Measurements from ENCODE around the gene AMOTL2. TPM values are rescaled to one million over a fixed set of nuclear protein-coding genes. Genes with fewer than 3 reads are reported as not detected.
A peak's percentile ranks its signal among the peaks of the same experiment; 100 is the strongest.

The AMOTL2 gene
- polyA plus RNA-seq, 1 donor (not counting 4 experiments of a cell fraction or from before 2014, with no cell fraction given) = 39.8 TPM

GRCh38 chr3:134320749-134321148 lies 53.5 kb downstream of the AMOTL2 start:
- peaks cover 65% of the 10 kb centered on the region for H3K4me1 ChIP-seq (ENCODE audit: control insufficient read depth, extremely low read depth, insufficient read depth, low read length)

DNA sequence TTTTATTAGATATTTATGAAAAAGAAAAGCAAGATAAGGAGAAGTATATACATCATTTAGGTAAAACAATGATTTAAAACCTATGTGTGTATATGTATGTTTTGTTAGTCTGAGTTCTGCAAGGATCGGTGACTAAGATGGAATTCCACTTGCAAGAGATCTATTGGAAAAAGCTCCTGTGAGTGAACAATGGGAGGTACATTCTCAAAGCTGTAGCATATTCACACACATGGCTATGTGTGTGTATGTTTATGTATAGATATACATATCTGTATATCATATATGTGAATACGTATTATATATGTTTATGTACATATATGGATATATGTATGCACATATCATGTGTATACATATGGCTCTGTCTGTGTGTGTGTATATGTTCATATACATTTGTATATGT lies 54.3 kb downstream of the AMOTL2 start:
- TF ChIP-seq EZH2 (IDR thresholded peaks at IDR 0.05; ENCODE audit: low read length) = no peak
- TF ChIP-seq CTCF (optimal IDR thresholded peaks at IDR 0.05 in 1 of 3, IDR thresholded peaks at IDR 0.05 in 1 of 3, conservative IDR thresholded peaks at IDR 0.05 in 1 of 3; ENCODE audit: extremely low read depth in 1 of 3, insufficient read depth in 2 of 3, low read length in 3 of 3) = no peak
- no peak for FAIRE-seq
- H3K27ac ChIP-seq (ENCODE audit: control insufficient read depth, insufficient read depth, low read length) = peak overlapping the region; percentile 81

More at GRCh38 chr3:134320749-134321148, 53.5 kb downstream of the AMOTL2 start:
- no peaks in the 10 kb centered on the region for H3K9me1 ChIP-seq (ENCODE audit: control insufficient read depth, extremely low read depth, insufficient read depth, low read length)
- peak overlapping the region; percentile 81 for H3K27ac ChIP-seq (ENCODE audit: control insufficient read depth, insufficient read depth, low read length)
- no peaks in the 10 kb centered on the region for H4K20me1 ChIP-seq (ENCODE audit: control insufficient read depth, extremely low read depth, insufficient read depth, low read length)
- H3K79me2 ChIP-seq (ENCODE audit: control insufficient read depth, insufficient read depth, low read length) = no peaks in the 10 kb centered on the region
- peak overlapping the region; percentile 5 for H3K9ac ChIP-seq (ENCODE audit: control insufficient read depth, extremely low read depth, insufficient read depth, low read length)
- no peak overlapping the region for H2AFZ ChIP-seq (ENCODE audit: control insufficient read depth, low read length)
- dilution Hi-C loops (cut with MboI; ENCODE audit: extremely low pct_ligation_motif_present, low sequenced_read_pairs) = no loop called here
- TF ChIP-seq EZH2 (IDR thresholded peaks at IDR 0.05; ENCODE audit: low read length) (no peak), CTCF (optimal IDR thresholded peaks at IDR 0.05 in 1 of 3, IDR thresholded peaks at IDR 0.05 in 1 of 3, conservative IDR thresholded peaks at IDR 0.05 in 1 of 3; ENCODE audit: extremely low read depth in 1 of 3, insufficient read depth in 2 of 3, low read length in 3 of 3) (no peak)
- H3K9me3 ChIP-seq (ENCODE audit: control insufficient read depth, low read depth, low read length) = no peaks in the 10 kb centered on the region
- H3K4me3 ChIP-seq (ENCODE audit: control insufficient read depth in 2 of 3, extremely low read depth in 1 of 3, insufficient read depth in 2 of 3, low read depth in 1 of 3, low read length in 3 of 3) = no peak overlapping the region
- FAIRE-seq (peak; percentile 99), DNase-seq (ENCODE audit: low read depth, low spot score) (no peak)
- H3K27me3 ChIP-seq (ENCODE audit: control insufficient read depth, extremely low read depth, insufficient read depth, low read length) = no peaks in the 10 kb centered on the region
- no peaks in the 10 kb centered on the region for H3K36me3 ChIP-seq (ENCODE audit: control insufficient read depth in 2 of 2, extremely low read depth in 1 of 2, insufficient read depth in 2 of 2, low read length in 2 of 2)
- peak overlapping the region; percentile 37 for H3K4me2 ChIP-seq (ENCODE audit: control insufficient read depth, extremely low read depth, insufficient read depth, low read depth, low read length)

More for the DNA sequence above, 54.3 kb downstream of the AMOTL2 start:
- H2AFZ ChIP-seq (ENCODE audit: control insufficient read depth, low read length) = no peak overlapping the region
- no peak overlapping the region for H3K4me3 ChIP-seq (ENCODE audit: control insufficient read depth in 2 of 3, extremely low read depth in 1 of 3, insufficient read depth in 2 of 3, low read depth in 1 of 3, low read length in 3 of 3)
- H3K79me2 ChIP-seq (ENCODE audit: control insufficient read depth, insufficient read depth, low read length) = no peaks in the 10 kb centered on the region
- no peaks in the 10 kb centered on the region for H3K36me3 ChIP-seq (ENCODE audit: control insufficient read depth in 2 of 2, extremely low read depth in 1 of 2, insufficient read depth in 2 of 2, low read length in 2 of 2)
- H3K4me2 ChIP-seq (ENCODE audit: control insufficient read depth, extremely low read depth, insufficient read depth, low read depth, low read length) = no peak overlapping the region
- peaks cover 65% of the 10 kb centered on the region for H3K4me1 ChIP-seq (ENCODE audit: control insufficient read depth, extremely low read depth, insufficient read depth, low read length)
- dilution Hi-C loops (cut with MboI; ENCODE audit: extremely low pct_ligation_motif_present, low sequenced_read_pairs) = no loop called here
- H3K27me3 ChIP-seq (ENCODE audit: control insufficient read depth, extremely low read depth, insufficient read depth, low read length) = no peaks in the 10 kb centered on the region
- H3K9me3 ChIP-seq (ENCODE audit: control insufficient read depth, low read depth, low read length) = no peaks in the 10 kb centered on the region
- no peaks in the 10 kb centered on the region for H3K9me1 ChIP-seq (ENCODE audit: control insufficient read depth, extremely low read depth, insufficient read depth, low read length)
- H3K9ac ChIP-seq (ENCODE audit: control insufficient read depth, extremely low read depth, insufficient read depth, low read length) = no peak overlapping the region
- no peak for DNase-seq (ENCODE audit: low read depth, low spot score)
- H4K20me1 ChIP-seq (ENCODE audit: control insufficient read depth, extremely low read depth, insufficient read depth, low read length) = no peaks in the 10 kb centered on the region

All from keratinocyte (primary cell).